HCT116 (cell line): ENCODE results near the gene THSD7A.

ENCODE experiments used
- CTCF ChIP-seq, 3 experiments: fragments of 200-600 bp in 1 of 3; sonication (generic) in 1 of 3; IDR thresholded peaks in 2 of 3; conservative IDR thresholded peaks in 1 of 3; 2 replicates each; pipeline ENCODE4 v1.5.1; 2012 to 2017; ENCODE audit warnings: low read depth in 2 of 3, low read length in 2 of 3, antibody characterized with exemption in 1 of 3, borderline replicate concordance in 1 of 3, control low read depth in 1 of 3, mild to moderate bottlenecking in 1 of 3, mixed read lengths in 1 of 3, mixed run types in 1 of 3, moderate library complexity in 1 of 3; ENCODE audit not compliant: insufficient read depth in 1 of 3
- ELF1 ChIP-seq: IDR thresholded peaks from 2 replicates; pipeline ENCODE4 v1.6.1; 2012; ENCODE audit warnings: low read depth, borderline replicate concordance
- POLR2A ChIP-seq: IDR thresholded peaks from 2 replicates; pipeline ENCODE4 v1.7.0; 2011; ENCODE audit warnings: borderline replicate concordance; ENCODE audit not compliant: insufficient read depth, insufficient read length; ENCODE audit errors: extremely low read depth
- SRF ChIP-seq: IDR thresholded peaks from 2 replicates; pipeline ENCODE4 v1.6.1; 2012; ENCODE audit warnings: low read depth
- TCF7L2 ChIP-seq: IDR thresholded peaks from 2 replicates; pipeline ENCODE4 v1.7.0; 2011; ENCODE audit warnings: borderline replicate concordance, inconsistent platforms; ENCODE audit not compliant: insufficient read depth, insufficient read length; ENCODE audit errors: extremely low read depth
- ZNF274 ChIP-seq: fragments of 200-500 bp; sonication (Bioruptor generic); IDR thresholded peaks from 2 replicates; pipeline ENCODE4 v1.6.1; 2014; ENCODE audit warnings: mild to moderate bottlenecking, low read depth, low read length, inconsistent platforms
- TF ChIP-seq, protein P1 (sequence below): IDR thresholded peaks from 2 replicates; pipeline ENCODE4 v1.6.1; 2012; ENCODE audit warnings: low read depth

GRCh38 chr7:11430112-11430511, 401.9 kb downstream of the THSD7A start:
- TF ChIP-seq ELF1 (no peak), CTCF (IDR thresholded peaks at IDR 0.05 in 2 of 3, conservative IDR thresholded peaks at IDR 0.05 in 1 of 3; ENCODE audit: borderline replicate concordance in 1 of 3, insufficient read depth in 1 of 3, low read depth in 2 of 3, low read length in 2 of 3) (no peak), POLR2A (no peak), TCF7L2 (no peak), SRF (no peak), ZNF274 (no peak)
- TF ChIP-seq, protein P1, sequence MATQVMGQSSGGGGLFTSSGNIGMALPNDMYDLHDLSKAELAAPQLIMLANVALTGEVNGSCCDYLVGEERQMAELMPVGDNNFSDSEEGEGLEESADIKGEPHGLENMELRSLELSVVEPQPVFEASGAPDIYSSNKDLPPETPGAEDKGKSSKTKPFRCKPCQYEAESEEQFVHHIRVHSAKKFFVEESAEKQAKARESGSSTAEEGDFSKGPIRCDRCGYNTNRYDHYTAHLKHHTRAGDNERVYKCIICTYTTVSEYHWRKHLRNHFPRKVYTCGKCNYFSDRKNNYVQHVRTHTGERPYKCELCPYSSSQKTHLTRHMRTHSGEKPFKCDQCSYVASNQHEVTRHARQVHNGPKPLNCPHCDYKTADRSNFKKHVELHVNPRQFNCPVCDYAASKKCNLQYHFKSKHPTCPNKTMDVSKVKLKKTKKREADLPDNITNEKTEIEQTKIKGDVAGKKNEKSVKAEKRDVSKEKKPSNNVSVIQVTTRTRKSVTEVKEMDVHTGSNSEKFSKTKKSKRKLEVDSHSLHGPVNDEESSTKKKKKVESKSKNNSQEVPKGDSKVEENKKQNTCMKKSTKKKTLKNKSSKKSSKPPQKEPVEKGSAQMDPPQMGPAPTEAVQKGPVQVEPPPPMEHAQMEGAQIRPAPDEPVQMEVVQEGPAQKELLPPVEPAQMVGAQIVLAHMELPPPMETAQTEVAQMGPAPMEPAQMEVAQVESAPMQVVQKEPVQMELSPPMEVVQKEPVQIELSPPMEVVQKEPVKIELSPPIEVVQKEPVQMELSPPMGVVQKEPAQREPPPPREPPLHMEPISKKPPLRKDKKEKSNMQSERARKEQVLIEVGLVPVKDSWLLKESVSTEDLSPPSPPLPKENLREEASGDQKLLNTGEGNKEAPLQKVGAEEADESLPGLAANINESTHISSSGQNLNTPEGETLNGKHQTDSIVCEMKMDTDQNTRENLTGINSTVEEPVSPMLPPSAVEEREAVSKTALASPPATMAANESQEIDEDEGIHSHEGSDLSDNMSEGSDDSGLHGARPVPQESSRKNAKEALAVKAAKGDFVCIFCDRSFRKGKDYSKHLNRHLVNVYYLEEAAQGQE = no peak
